ENCODE results near the gene SNX27.
"Not testable (repeated sequence)": the region's sequence is repeated elsewhere in the genome, so short reads cannot be mapped to it uniquely, and the experiment has no call there.

SNX27 gene

GRCh38 chr1:151596166-151596953, 15.5 kb upstream of the SNX27 start:
- WGBS (ENCODE audit: insufficient coverage), result 94% methylated on average over 5 of the region's 5 CpGs
- peaks cover 0 to 10% (median 5%) of the 10 kb centered on the region in 4 experiments for H3K4me1 ChIP-seq (ENCODE audit: control extremely low read depth in 1 of 4, control insufficient read depth in 4 of 4, insufficient read depth in 4 of 4, low read length in 3 of 4)
- CTCF ChIA-PET, result interaction anchor here (0.6 to 2.7 kb wide), 8 partner anchors 8 to 245 kb away, joined by 3 to 8 read pairs (median 3); no protein-coding TSS in a partner anchor
- DNase-seq, result no peak
- no peak overlapping the region for H3K4me3 ChIP-seq (ENCODE audit: control insufficient read depth in 1 of 7, extremely low read depth in 1 of 7, insufficient read depth in 4 of 7, low read depth in 2 of 7, low read length in 6 of 7)
- H3K9me3 ChIP-seq (ENCODE audit: control extremely low read depth in 1 of 5, control insufficient read depth in 4 of 5, insufficient read depth in 2 of 5, low read depth in 1 of 5, low read length in 4 of 5), result peaks cover 0 to under 1% (median 0%) of the 10 kb centered on the region in 5 experiments
- H3K27me3 ChIP-seq (replicated peaks in 2 of 5; ENCODE audit: control insufficient read depth in 4 of 5, insufficient read depth in 5 of 5, low read length in 4 of 5), result no peaks in the 10 kb centered on the region
- POLR2A ChIA-PET, result interaction anchor here (0.6 to 1.1 kb wide), 2 partner anchors 10 to 77 kb away, joined by 3 read pairs; no protein-coding TSS in a partner anchor
- H3K36me3 ChIP-seq (ENCODE audit: control insufficient read depth in 4 of 4, insufficient read depth in 4 of 4, low read length in 3 of 4), result no peaks in the 10 kb centered on the region
- no peak overlapping the region for H3K27ac ChIP-seq (ENCODE audit: insufficient read depth in 1 of 2, low read depth in 1 of 2, low read length in 2 of 2, poor library complexity in 1 of 2, severe bottlenecking in 2 of 2)

DNA sequence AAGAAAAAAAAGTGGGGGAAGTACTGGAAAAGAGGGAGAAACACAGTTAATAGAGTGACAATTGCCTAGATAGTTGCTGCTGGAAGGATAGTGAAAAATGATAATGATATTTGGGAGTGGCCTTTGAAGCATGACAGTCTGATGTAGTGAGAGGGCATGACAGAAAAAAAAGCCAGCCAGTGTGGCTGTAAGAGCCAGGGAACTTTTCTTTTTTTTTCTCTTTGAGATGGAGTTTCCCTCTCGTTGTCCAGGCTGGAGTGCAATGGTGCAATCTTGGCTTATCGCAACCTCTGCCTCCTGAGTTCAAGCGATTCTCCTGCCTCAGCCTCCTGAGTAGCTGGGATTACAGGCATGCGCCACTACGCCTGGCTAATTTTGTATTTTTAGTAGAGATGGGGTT, 9.3 kb upstream of the SNX27 start:
- H3K9me3 ChIP-seq (ENCODE audit: control extremely low read depth in 1 of 5, control insufficient read depth in 4 of 5, insufficient read depth in 2 of 5, low read depth in 1 of 5, low read length in 4 of 5); H3K4me1 ChIP-seq (ENCODE audit: control extremely low read depth in 1 of 4, control insufficient read depth in 4 of 4, insufficient read depth in 4 of 4, low read length in 3 of 4); H3K27ac ChIP-seq (ENCODE audit: insufficient read depth in 1 of 2, low read depth in 1 of 2, low read length in 2 of 2, poor library complexity in 1 of 2, severe bottlenecking in 2 of 2); H3K36me3 ChIP-seq (ENCODE audit: control insufficient read depth in 4 of 4, insufficient read depth in 4 of 4, low read length in 3 of 4); H3K4me3 ChIP-seq (ENCODE audit: control insufficient read depth in 1 of 7, extremely low read depth in 1 of 7, insufficient read depth in 4 of 7, low read depth in 2 of 7, low read length in 6 of 7); DNase-seq; H3K27me3 ChIP-seq (replicated peaks in 2 of 5; ENCODE audit: control insufficient read depth in 4 of 5, insufficient read depth in 5 of 5, low read length in 4 of 5); CTCF ChIA-PET; POLR2A ChIA-PET: not testable (repeated sequence)
- 100% methylated on average over 2 of the region's 5 CpGs for WGBS (ENCODE audit: insufficient coverage)

DNA sequence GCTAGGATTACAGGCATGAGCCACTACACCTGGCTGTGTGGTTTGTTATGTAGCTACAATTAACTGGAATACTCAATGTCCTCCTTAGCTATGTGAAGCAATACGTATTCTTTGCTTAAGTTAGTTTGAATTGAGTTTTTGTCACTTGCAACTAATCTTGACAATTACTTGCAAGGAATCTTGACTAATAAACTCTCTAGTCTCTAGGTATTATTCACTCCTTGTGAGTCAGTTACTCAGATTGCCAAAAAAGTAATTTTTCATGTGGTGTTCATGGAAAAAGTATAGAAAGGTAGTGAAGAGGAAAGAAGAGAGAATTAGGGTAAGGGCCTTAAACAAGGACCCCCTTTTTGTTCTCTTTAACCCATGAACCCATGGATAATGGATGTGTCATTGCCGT, 7.6 kb upstream of the SNX27 start:
- no peak for DNase-seq

GRCh38 chr1:151606384-151606783, 5.5 kb upstream of the SNX27 start:
- Histone ChIP-seq H3K27me3 (replicated peaks in 2 of 5; ENCODE audit: control insufficient read depth in 4 of 5, insufficient read depth in 5 of 5, low read length in 4 of 5) (peaks cover 0 to 3% (median 2%) of the 10 kb centered on the region in 5 experiments), H3K4me1 (ENCODE audit: control extremely low read depth in 1 of 4, control insufficient read depth in 4 of 4, insufficient read depth in 4 of 4, low read length in 3 of 4) (peaks cover 0 to 2% (median 0%) of the 10 kb centered on the region in 4 experiments), H3K9me3 (ENCODE audit: control extremely low read depth in 1 of 5, control insufficient read depth in 4 of 5, insufficient read depth in 2 of 5, low read depth in 1 of 5, low read length in 4 of 5) (no peaks in the 10 kb centered on the region), H3K4me3 (ENCODE audit: control insufficient read depth in 1 of 7, extremely low read depth in 1 of 7, insufficient read depth in 4 of 7, low read depth in 2 of 7, low read length in 6 of 7) (no peak overlapping the region), H3K27ac (ENCODE audit: insufficient read depth in 1 of 2, low read depth in 1 of 2, low read length in 2 of 2, poor library complexity in 1 of 2, severe bottlenecking in 2 of 2) (no peak overlapping the region), H3K36me3 (ENCODE audit: control insufficient read depth in 4 of 4, insufficient read depth in 4 of 4, low read length in 3 of 4) (no peaks in the 10 kb centered on the region)
- ChIA-PET CTCF (interaction anchor here (0.7 to 1.5 kb wide), 2 partner anchors 11 to 53 kb away, joined by 3 to 4 read pairs; no protein-coding TSS in a partner anchor), POLR2A (interaction anchor here (0.9 kb wide), 1 partner anchor 10 kb away, joined by 3 read pairs; no protein-coding TSS in a partner anchor)
- DNase-seq, result peak in 2 of 3 donors; percentile 11 to 32

More for the DNA sequence above, 7.6 kb upstream of the SNX27 start:
- WGBS (ENCODE audit: insufficient coverage), result no CpG with 5 or more reads among the region's 2 CpGs
- H3K9me3 ChIP-seq (ENCODE audit: control extremely low read depth in 1 of 5, control insufficient read depth in 4 of 5, insufficient read depth in 2 of 5, low read depth in 1 of 5, low read length in 4 of 5), result no peaks in the 10 kb centered on the region
- no peak overlapping the region for H3K4me3 ChIP-seq (ENCODE audit: control insufficient read depth in 1 of 7, extremely low read depth in 1 of 7, insufficient read depth in 4 of 7, low read depth in 2 of 7, low read length in 6 of 7)
- ChIA-PET CTCF (interaction anchor here (0.6 to 1.4 kb wide), 2 partner anchors 8 to 165 kb away, joined by 3 read pairs; no protein-coding TSS in a partner anchor), POLR2A (interaction anchor here (0.7 kb wide), 1 partner anchor 12 kb away, joined by 4 read pairs; no protein-coding TSS in a partner anchor)
- no peaks in the 10 kb centered on the region for H3K4me1 ChIP-seq (ENCODE audit: control extremely low read depth in 1 of 4, control insufficient read depth in 4 of 4, insufficient read depth in 4 of 4, low read length in 3 of 4)
- no peaks in the 10 kb centered on the region for H3K36me3 ChIP-seq (ENCODE audit: control insufficient read depth in 4 of 4, insufficient read depth in 4 of 4, low read length in 3 of 4)
- peaks cover 0 to 3% (median 2%) of the 10 kb centered on the region in 5 experiments for H3K27me3 ChIP-seq (replicated peaks in 2 of 5; ENCODE audit: control insufficient read depth in 4 of 5, insufficient read depth in 5 of 5, low read length in 4 of 5)
- H3K27ac ChIP-seq (ENCODE audit: insufficient read depth in 1 of 2, low read depth in 1 of 2, low read length in 2 of 2, poor library complexity in 1 of 2, severe bottlenecking in 2 of 2), result no peak overlapping the region

GRCh38 chr1:151606857-151607256, 5.0 kb upstream of the SNX27 start:
- 97% methylated on average over 3 of the region's 3 CpGs for WGBS (ENCODE audit: insufficient coverage)
- CTCF ChIA-PET, result interaction anchor here (1.5 kb wide), 1 partner anchor 11 kb away, joined by 3 read pairs; no protein-coding TSS in a partner anchor
- no peak overlapping the region for H3K27ac ChIP-seq (ENCODE audit: insufficient read depth in 1 of 2, low read depth in 1 of 2, low read length in 2 of 2, poor library complexity in 1 of 2, severe bottlenecking in 2 of 2)
- H3K36me3 ChIP-seq (ENCODE audit: control insufficient read depth in 4 of 4, insufficient read depth in 4 of 4, low read length in 3 of 4), result no peaks in the 10 kb centered on the region
- H3K9me3 ChIP-seq (ENCODE audit: control extremely low read depth in 1 of 5, control insufficient read depth in 4 of 5, insufficient read depth in 2 of 5, low read depth in 1 of 5, low read length in 4 of 5), result no peaks in the 10 kb centered on the region
- peaks cover 0 to 3% (median 2%) of the 10 kb centered on the region in 5 experiments for H3K27me3 ChIP-seq (replicated peaks in 2 of 5; ENCODE audit: control insufficient read depth in 4 of 5, insufficient read depth in 5 of 5, low read length in 4 of 5)
- H3K4me3 ChIP-seq (ENCODE audit: control insufficient read depth in 1 of 7, extremely low read depth in 1 of 7, insufficient read depth in 4 of 7, low read depth in 2 of 7, low read length in 6 of 7), result no peak overlapping the region
- POLR2A ChIA-PET, result no interaction called here
- DNase-seq, result no peak
- peaks cover 0 to 5% (median 0%) of the 10 kb centered on the region in 4 experiments for H3K4me1 ChIP-seq (ENCODE audit: control extremely low read depth in 1 of 4, control insufficient read depth in 4 of 4, insufficient read depth in 4 of 4, low read length in 3 of 4)

DNA sequence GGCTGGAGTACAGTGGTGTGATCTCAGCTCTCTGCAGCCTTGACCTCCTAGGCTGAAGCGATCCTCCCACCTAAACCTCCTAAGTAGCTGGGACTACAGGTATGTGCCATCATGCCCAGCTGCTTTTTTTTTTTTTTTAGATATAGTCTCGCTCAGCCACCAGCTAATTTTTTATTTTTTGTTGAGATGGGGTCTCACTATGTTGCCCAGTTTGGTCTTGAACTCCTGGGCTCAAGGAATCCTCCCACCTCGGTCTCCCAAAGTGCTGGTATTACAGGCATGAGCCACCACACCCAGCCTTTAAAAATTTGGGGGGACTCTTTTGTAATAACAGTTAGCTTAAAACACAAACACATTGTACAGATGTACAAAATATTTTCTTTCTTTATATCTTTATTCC, 1.7 kb upstream of the SNX27 start:
- DNase-seq, result no peak
- WGBS (ENCODE audit: insufficient coverage), result 100% methylated on average over 1 of the region's 3 CpGs
- peaks cover 0 to 4% (median under 1%) of the 10 kb centered on the region in 4 experiments for H3K36me3 ChIP-seq (ENCODE audit: control insufficient read depth in 4 of 4, insufficient read depth in 4 of 4, low read length in 3 of 4)
- H3K27me3 ChIP-seq (replicated peaks in 2 of 5; ENCODE audit: control insufficient read depth in 4 of 5, insufficient read depth in 5 of 5, low read length in 4 of 5), result peaks cover 0 to 2% (median under 1%) of the 10 kb centered on the region in 5 experiments
- ChIA-PET POLR2A (interaction anchor here (0.5 kb wide), 1 partner anchor 82 kb away, joined by 4 read pairs; no protein-coding TSS in a partner anchor), CTCF (interaction anchor here (0.8 to 1.3 kb wide), 3 partner anchors 12 to 226 kb away, joined by 3 read pairs; no protein-coding TSS in a partner anchor)
- H3K4me1 ChIP-seq (ENCODE audit: control extremely low read depth in 1 of 4, control insufficient read depth in 4 of 4, insufficient read depth in 4 of 4, low read length in 3 of 4), result peaks cover 0 to 17% (median 11%) of the 10 kb centered on the region in 4 experiments
- H3K4me3 ChIP-seq (ENCODE audit: control insufficient read depth in 1 of 7, extremely low read depth in 1 of 7, insufficient read depth in 4 of 7, low read depth in 2 of 7, low read length in 6 of 7), result no peak overlapping the region
- no peak overlapping the region for H3K27ac ChIP-seq (ENCODE audit: insufficient read depth in 1 of 2, low read depth in 1 of 2, low read length in 2 of 2, poor library complexity in 1 of 2, severe bottlenecking in 2 of 2)
- no peaks in the 10 kb centered on the region for H3K9me3 ChIP-seq (ENCODE audit: control extremely low read depth in 1 of 5, control insufficient read depth in 4 of 5, insufficient read depth in 2 of 5, low read depth in 1 of 5, low read length in 4 of 5)

Measured in common myeloid progenitor, CD34-positive (primary cell).